ENCODE data around the gene UCN3. TPM values are rescaled to one million over a fixed set of nuclear protein-coding genes. Genes with fewer than 3 reads are reported as not detected.

Gene UCN3
- total RNA-seq, 4 donors from 2014 or later = 1.4 to 2.6 (median 2.0) TPM; not detected in 1

- no peaks in the 10 kb centered on the region for H3K4me1 ChIP-seq
- H3K9me3 ChIP-seq = no peaks in the 10 kb centered on the region
- H3K36me3 ChIP-seq = no peaks in the 10 kb centered on the region
- no peak overlapping the region for H3K27ac ChIP-seq
- H3K4me3 ChIP-seq = no peak overlapping the region
- no peak for DNase-seq
- H3K27me3 ChIP-seq = no peaks in the 10 kb centered on the region
- TF ChIP-seq POLR2A (IDR thresholded peaks at IDR 0.05) = no peak
- TF ChIP-seq, protein P1, sequence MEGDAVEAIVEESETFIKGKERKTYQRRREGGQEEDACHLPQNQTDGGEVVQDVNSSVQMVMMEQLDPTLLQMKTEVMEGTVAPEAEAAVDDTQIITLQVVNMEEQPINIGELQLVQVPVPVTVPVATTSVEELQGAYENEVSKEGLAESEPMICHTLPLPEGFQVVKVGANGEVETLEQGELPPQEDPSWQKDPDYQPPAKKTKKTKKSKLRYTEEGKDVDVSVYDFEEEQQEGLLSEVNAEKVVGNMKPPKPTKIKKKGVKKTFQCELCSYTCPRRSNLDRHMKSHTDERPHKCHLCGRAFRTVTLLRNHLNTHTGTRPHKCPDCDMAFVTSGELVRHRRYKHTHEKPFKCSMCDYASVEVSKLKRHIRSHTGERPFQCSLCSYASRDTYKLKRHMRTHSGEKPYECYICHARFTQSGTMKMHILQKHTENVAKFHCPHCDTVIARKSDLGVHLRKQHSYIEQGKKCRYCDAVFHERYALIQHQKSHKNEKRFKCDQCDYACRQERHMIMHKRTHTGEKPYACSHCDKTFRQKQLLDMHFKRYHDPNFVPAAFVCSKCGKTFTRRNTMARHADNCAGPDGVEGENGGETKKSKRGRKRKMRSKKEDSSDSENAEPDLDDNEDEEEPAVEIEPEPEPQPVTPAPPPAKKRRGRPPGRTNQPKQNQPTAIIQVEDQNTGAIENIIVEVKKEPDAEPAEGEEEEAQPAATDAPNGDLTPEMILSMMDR (IDR thresholded peaks at IDR 0.05) = no peak
Measured at GRCh38 chr10:5344746-5345145, 20.0 kb upstream of the UCN3 start.

DNA sequence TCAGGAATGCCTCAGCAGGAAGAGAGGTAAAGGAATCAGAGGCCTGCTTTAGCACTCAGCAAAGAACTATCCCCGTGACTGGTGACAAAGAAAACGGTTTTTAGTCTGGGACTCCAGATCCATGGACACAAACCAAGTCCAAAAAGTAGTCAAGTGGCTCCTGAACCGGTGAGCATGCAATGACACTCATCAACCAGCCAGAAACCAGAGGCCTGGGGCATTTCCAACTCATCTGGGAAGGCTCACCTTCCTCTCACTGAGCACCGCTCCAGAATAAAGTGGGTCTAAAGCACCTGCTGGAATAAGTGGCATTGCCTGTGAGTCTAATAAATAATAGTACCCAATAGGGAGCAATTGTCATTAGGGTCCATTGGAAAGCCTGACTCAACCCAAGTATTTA lies 17.9 kb upstream of the UCN3 start:
- TF ChIP-seq, protein P1 (IDR thresholded peaks at IDR 0.05) = no peak
- no peak for TF ChIP-seq POLR2A (IDR thresholded peaks at IDR 0.05)
- no peaks in the 10 kb centered on the region for H3K4me1 ChIP-seq
- no peaks in the 10 kb centered on the region for H3K9me3 ChIP-seq
- no peaks in the 10 kb centered on the region for H3K27me3 ChIP-seq
- no peak overlapping the region for H3K4me3 ChIP-seq
- H3K36me3 ChIP-seq = no peaks in the 10 kb centered on the region
- no peak overlapping the region for H3K27ac ChIP-seq
- DNase-seq = no peak

- no peaks in the 10 kb centered on the region for H3K36me3 ChIP-seq
- H3K4me3 ChIP-seq = no peak overlapping the region
- DNase-seq = no peak
- no peaks in the 10 kb centered on the region for H3K9me3 ChIP-seq
- no peak overlapping the region for H3K27ac ChIP-seq
- no peaks in the 10 kb centered on the region for H3K4me1 ChIP-seq
- H3K27me3 ChIP-seq = no peaks in the 10 kb centered on the region
- TF ChIP-seq, protein P1 (IDR thresholded peaks at IDR 0.05) = no peak
- TF ChIP-seq POLR2A (IDR thresholded peaks at IDR 0.05) = no peak
Measured at GRCh38 chr10:5349362-5349761, 15.4 kb upstream of the UCN3 start.

GRCh38 chr10:5354068-5354467 lies 10.7 kb upstream of the UCN3 start:
- no peak for TF ChIP-seq POLR2A (IDR thresholded peaks at IDR 0.05)
- TF ChIP-seq, protein P1 (IDR thresholded peaks at IDR 0.05) = no peak
- Histone ChIP-seq H3K36me3 (no peaks in the 10 kb centered on the region), H3K27ac (no peak overlapping the region), H3K27me3 (no peaks in the 10 kb centered on the region), H3K4me1 (no peaks in the 10 kb centered on the region), H3K9me3 (no peaks in the 10 kb centered on the region), H3K4me3 (no peak overlapping the region)
- DNase-seq = no peak

- no peak for TF ChIP-seq POLR2A (IDR thresholded peaks at IDR 0.05)
- TF ChIP-seq, protein P1 (IDR thresholded peaks at IDR 0.05) = no peak
Measured at GRCh38 chr10:5355594-5356301, 9.0 kb upstream of the UCN3 start.

More at GRCh38 chr10:5355594-5356301, 9.0 kb upstream of the UCN3 start:
- Histone ChIP-seq H3K27me3 (no peaks in the 10 kb centered on the region), H3K4me1 (no peaks in the 10 kb centered on the region), H3K4me3 (no peak overlapping the region), H3K9me3 (no peaks in the 10 kb centered on the region), H3K36me3 (no peaks in the 10 kb centered on the region), H3K27ac (no peak overlapping the region)
- no peak for DNase-seq
